ENCODE data around the gene RFT1.

The RFT1 gene

GRCh38 chr3:53046171-53047170, 83.8 kb downstream of the RFT1 start:
- Histone ChIP-seq H2AK5ac (ENCODE audit: low read length) (no peak overlapping the region), H3K4me2 (ENCODE audit: low read length) (peak overlapping the region; percentile 92), H3K9me3 (ENCODE audit: insufficient read depth, low read depth, low read length) (no peaks in the 10 kb centered on the region), H2BK12ac (ENCODE audit: low read length) (no peak overlapping the region), H3K4me3 (ENCODE audit: low read depth, low read length) (peak overlapping the region; percentile 79), H3K4me1 (ENCODE audit: control insufficient read depth in 1 of 2, insufficient read depth in 2 of 2, low read length in 2 of 2) (peaks cover 0 to 7% of the 10 kb centered on the region in 2 experiments), H3K23ac (ENCODE audit: low read length) (no peak overlapping the region), H4K8ac (ENCODE audit: low read depth, low read length) (peak overlapping the region; percentile 14), H3K27me3 (ENCODE audit: insufficient read depth, low read length) (peaks cover 21% of the 10 kb centered on the region), H3K79me2 (ENCODE audit: control insufficient read depth, insufficient read depth, low read length, poor library complexity) (peaks cover 7% of the 10 kb centered on the region), H3K4ac (ENCODE audit: low read depth, low read length) (no peak overlapping the region), H3K79me1 (ENCODE audit: low read length) (peaks cover 3% of the 10 kb centered on the region), H2AFZ (ENCODE audit: insufficient read depth, low read length, poor library complexity) (peak overlapping the region; percentile 66), H2BK5ac (ENCODE audit: low read depth, low read length, poor library complexity) (no peak overlapping the region), H3K27ac (ENCODE audit: low read depth, low read length) (no peak overlapping the region), H3K14ac (ENCODE audit: low read length) (no peak overlapping the region), H2BK120ac (ENCODE audit: insufficient read depth, low read length, poor library complexity) (no peak overlapping the region), H3K18ac (ENCODE audit: low read length) (no peak overlapping the region), H4K12ac (ENCODE audit: low read depth, low read length) (no peak overlapping the region), H3K9ac (ENCODE audit: low read length) (no peak overlapping the region), H3K36me3 (ENCODE audit: control insufficient read depth in 1 of 2, insufficient read depth in 2 of 2, low read length in 2 of 2) (no peaks in the 10 kb centered on the region), H4K91ac (ENCODE audit: low read depth, low read length) (no peak overlapping the region)
- DNase-seq = peak in 1 of 2 donors; percentile 43
- no CpG with 5 or more reads among the region's 113 CpGs for WGBS (ENCODE audit: extremely low coverage, insufficient coverage, insufficient read length)

GRCh38 chr3:53045518-53046170, 84.6 kb downstream of the RFT1 start, which contains the start of gene SFMBT1:
TSS of gene SFMBT1 (minus strand) at chr3:53046073. CDS start at chr3:52969128, 76,945 bp downstream.
- H3K4ac ChIP-seq (ENCODE audit: low read depth, low read length) = no peak within 1 kb of the TSS
- no CpG with 5 or more reads among the region's 117 CpGs for WGBS (ENCODE audit: extremely low coverage, insufficient coverage, insufficient read length)
- H3K27ac ChIP-seq (ENCODE audit: low read depth, low read length) = no peak within 1 kb of the TSS
- peak within 1 kb of the TSS; percentile 79 for H3K4me3 ChIP-seq (ENCODE audit: low read depth, low read length)
- H2BK5ac ChIP-seq (ENCODE audit: low read depth, low read length, poor library complexity) = peak within 1 kb of the TSS; percentile 64
- peak within 1 kb of the TSS; percentile 86 for H2AFZ ChIP-seq (ENCODE audit: insufficient read depth, low read length, poor library complexity)
- peaks cover 3% of the 10 kb centered on the region for H3K79me1 ChIP-seq (ENCODE audit: low read length)
- H3K79me2 ChIP-seq (ENCODE audit: control insufficient read depth, insufficient read depth, low read length, poor library complexity) = peaks cover 7% of the 10 kb centered on the region
- H3K9me3 ChIP-seq (ENCODE audit: insufficient read depth, low read depth, low read length) = no peaks in the 10 kb centered on the region
- no peak within 1 kb of the TSS for H2AK5ac ChIP-seq (ENCODE audit: low read length)
- peak; percentile 33 to 62 for DNase-seq
- H3K36me3 ChIP-seq (ENCODE audit: control insufficient read depth in 1 of 2, insufficient read depth in 2 of 2, low read length in 2 of 2) = no peaks in the 10 kb centered on the region
- H3K9ac ChIP-seq (ENCODE audit: low read length) = peak within 1 kb of the TSS; percentile 77
- H2BK12ac ChIP-seq (ENCODE audit: low read length) = no peak within 1 kb of the TSS
- peak within 1 kb of the TSS; percentile 66 for H4K8ac ChIP-seq (ENCODE audit: low read depth, low read length)
- peak within 1 kb of the TSS; percentile 59 for H3K18ac ChIP-seq (ENCODE audit: low read length)
- H3K23ac ChIP-seq (ENCODE audit: low read length) = no peak within 1 kb of the TSS
- peak within 1 kb of the TSS; percentile 54 for H4K12ac ChIP-seq (ENCODE audit: low read depth, low read length)
- peak within 1 kb of the TSS; percentile 6 for H2BK120ac ChIP-seq (ENCODE audit: insufficient read depth, low read length, poor library complexity)
- H4K91ac ChIP-seq (ENCODE audit: low read depth, low read length) = peak within 1 kb of the TSS; percentile 4
- H3K4me2 ChIP-seq (ENCODE audit: low read length) = peak within 1 kb of the TSS; percentile 92
- peaks cover 0 to 7% of the 10 kb centered on the region in 2 experiments for H3K4me1 ChIP-seq (ENCODE audit: control insufficient read depth in 1 of 2, insufficient read depth in 2 of 2, low read length in 2 of 2)
- peaks cover 21% of the 10 kb centered on the region for H3K27me3 ChIP-seq (ENCODE audit: insufficient read depth, low read length)
- peak within 1 kb of the TSS; percentile 59 for H3K14ac ChIP-seq (ENCODE audit: low read length)

- Histone ChIP-seq H4K91ac (ENCODE audit: low read depth, low read length) (no peak overlapping the region), H3K4me1 (ENCODE audit: control insufficient read depth in 1 of 2, insufficient read depth in 2 of 2, low read length in 2 of 2) (peaks cover 0 to 7% of the 10 kb centered on the region in 2 experiments), H4K12ac (ENCODE audit: low read depth, low read length) (peak overlapping the region; percentile 26), H3K27me3 (ENCODE audit: insufficient read depth, low read length) (peaks cover 21% of the 10 kb centered on the region), H3K4me2 (ENCODE audit: low read length) (peak overlapping the region; percentile 87), H3K18ac (ENCODE audit: low read length) (peak overlapping the region; percentile 59), H3K14ac (ENCODE audit: low read length) (peak overlapping the region; percentile 53), H2BK12ac (ENCODE audit: low read length) (no peak overlapping the region), H2AK5ac (ENCODE audit: low read length) (no peak overlapping the region), H3K36me3 (ENCODE audit: control insufficient read depth in 1 of 2, insufficient read depth in 2 of 2, low read length in 2 of 2) (no peaks in the 10 kb centered on the region), H3K79me1 (ENCODE audit: low read length) (peaks cover 3% of the 10 kb centered on the region), H3K9me3 (ENCODE audit: insufficient read depth, low read depth, low read length) (no peaks in the 10 kb centered on the region), H3K79me2 (ENCODE audit: control insufficient read depth, insufficient read depth, low read length, poor library complexity) (peaks cover 7% of the 10 kb centered on the region), H4K8ac (ENCODE audit: low read depth, low read length) (peak overlapping the region; percentile 43), H3K4ac (ENCODE audit: low read depth, low read length) (no peak overlapping the region), H2BK5ac (ENCODE audit: low read depth, low read length, poor library complexity) (peak overlapping the region; percentile 33), H3K23ac (ENCODE audit: low read length) (no peak overlapping the region), H3K4me3 (ENCODE audit: low read depth, low read length) (peak overlapping the region; percentile 79), H2BK120ac (ENCODE audit: insufficient read depth, low read length, poor library complexity) (peak overlapping the region; percentile 6), H3K27ac (ENCODE audit: low read depth, low read length) (no peak overlapping the region), H2AFZ (ENCODE audit: insufficient read depth, low read length, poor library complexity) (peak overlapping the region; percentile 86), H3K9ac (ENCODE audit: low read length) (peak overlapping the region; percentile 15)
- no CpG with 5 or more reads among the region's 101 CpGs for WGBS (ENCODE audit: extremely low coverage, insufficient coverage, insufficient read length)
- peak in 1 of 2 donors; percentile 69 for DNase-seq
Observed at GRCh38 chr3:53044711-53045517, 85.3 kb downstream of the RFT1 start.

- H2AK5ac ChIP-seq (ENCODE audit: low read length) = no peak overlapping the region
- H3K4me3 ChIP-seq (ENCODE audit: low read depth, low read length) = no peak overlapping the region
- H4K8ac ChIP-seq (ENCODE audit: low read depth, low read length) = no peak overlapping the region
- no peaks in the 10 kb centered on the region for H3K9me3 ChIP-seq (ENCODE audit: insufficient read depth, low read depth, low read length)
- H3K4me2 ChIP-seq (ENCODE audit: low read length) = peak overlapping the region; percentile 87
- no peak overlapping the region for H3K14ac ChIP-seq (ENCODE audit: low read length)
- no peak overlapping the region for H2BK12ac ChIP-seq (ENCODE audit: low read length)
- no peaks in the 10 kb centered on the region for H3K36me3 ChIP-seq (ENCODE audit: control insufficient read depth in 1 of 2, insufficient read depth in 2 of 2, low read length in 2 of 2)
- DNase-seq = peak in 1 of 2 donors; percentile 6
- peaks cover 7% of the 10 kb centered on the region for H3K79me2 ChIP-seq (ENCODE audit: control insufficient read depth, insufficient read depth, low read length, poor library complexity)
- no peak overlapping the region for H3K27ac ChIP-seq (ENCODE audit: low read depth, low read length)
- no peak overlapping the region for H4K91ac ChIP-seq (ENCODE audit: low read depth, low read length)
- H3K4me1 ChIP-seq (ENCODE audit: control insufficient read depth in 1 of 2, insufficient read depth in 2 of 2, low read length in 2 of 2) = peaks cover 0 to 7% of the 10 kb centered on the region in 2 experiments
- H3K18ac ChIP-seq (ENCODE audit: low read length) = no peak overlapping the region
- peaks cover 21% of the 10 kb centered on the region for H3K27me3 ChIP-seq (ENCODE audit: insufficient read depth, low read length)
- H2AFZ ChIP-seq (ENCODE audit: insufficient read depth, low read length, poor library complexity) = no peak overlapping the region
- H3K9ac ChIP-seq (ENCODE audit: low read length) = no peak overlapping the region
- H3K79me1 ChIP-seq (ENCODE audit: low read length) = peaks cover 3% of the 10 kb centered on the region
- H4K12ac ChIP-seq (ENCODE audit: low read depth, low read length) = no peak overlapping the region
- no peak overlapping the region for H3K4ac ChIP-seq (ENCODE audit: low read depth, low read length)
- WGBS (ENCODE audit: extremely low coverage, insufficient coverage, insufficient read length) = no CpG with 5 or more reads among the region's 11 CpGs
- H3K23ac ChIP-seq (ENCODE audit: low read length) = no peak overlapping the region
- no peak overlapping the region for H2BK5ac ChIP-seq (ENCODE audit: low read depth, low read length, poor library complexity)
- H2BK120ac ChIP-seq (ENCODE audit: insufficient read depth, low read length, poor library complexity) = no peak overlapping the region
Observed at GRCh38 chr3:53044371-53044710, 85.9 kb downstream of the RFT1 start.
